ENCODE measurements around the gene LRRC41.

LRRC41 gene

GRCh38 chr1:46280092-46280491, 23.3 kb downstream of the LRRC41 start:
- Histone ChIP-seq H3K9me3 (ENCODE audit: control insufficient read depth, insufficient read depth, low read depth, low read length) (no peaks in the 10 kb centered on the region), H3K4me3 (ENCODE audit: low read depth, low read length) (no peak overlapping the region), H3K4me1 (ENCODE audit: control insufficient read depth, insufficient read depth, low read length) (no peaks in the 10 kb centered on the region), H3K36me3 (ENCODE audit: control insufficient read depth in 2 of 2, insufficient read depth in 1 of 2, low read length in 2 of 2) (peaks cover 22 to 100% of the 10 kb centered on the region in 2 experiments; a peak in 2 of 3 replicates), H3K27ac (ENCODE audit: extremely low read depth, low read depth, low read length) (no peak overlapping the region)
- ChIA-PET POLR2A (interaction anchor here (1.2 kb wide), 1 partner anchor 17 kb away, joined by 3 read pairs; no protein-coding TSS in a partner anchor), CTCF (no interaction called here)
- no peak for TF ChIP-seq GFI1B (tag by site-specific recombination; IDR thresholded peaks at IDR 0.05)
- no peak for TF ChIP-seq ZBTB44 (tag by site-specific recombination; IDR thresholded peaks at IDR 0.05)
- no peak for TF ChIP-seq ZNF560 (tag by site-specific recombination; IDR thresholded peaks at IDR 0.05; ENCODE audit: borderline replicate concordance)

- TF ChIP-seq ZNF664 (tag by site-specific recombination; IDR thresholded peaks at IDR 0.05) (no peak), ZNF585B (tag by site-specific recombination; IDR thresholded peaks at IDR 0.05) (no peak), ZBTB1 (tag by site-specific recombination; IDR thresholded peaks at IDR 0.05) (no peak), ZNF529 (tag by site-specific recombination; IDR thresholded peaks at IDR 0.05; ENCODE audit: insufficient replicate concordance) (no peak), ZNF404 (tag by site-specific recombination; IDR thresholded peaks at IDR 0.05) (no peak), ZNF239 (tag by site-specific recombination; IDR thresholded peaks at IDR 0.05) (no peak), ZNF19 (tag by site-specific recombination; IDR thresholded peaks at IDR 0.05; ENCODE audit: low read depth) (no peak), ZBTB17 (tag by site-specific recombination; IDR thresholded peaks at IDR 0.05) (no peak), ZNF654 (tag by site-specific recombination; IDR thresholded peaks at IDR 0.05; ENCODE audit: low read depth) (no peak), ZNF140 (tag by site-specific recombination; IDR thresholded peaks at IDR 0.05) (no peak), FEZF1 (tag by site-specific recombination; IDR thresholded peaks at IDR 0.05) (no peak), ZBTB21 (tag by site-specific recombination; IDR thresholded peaks at IDR 0.05) (no peak), ZNF423 (tag by site-specific recombination; IDR thresholded peaks at IDR 0.05) (no peak)
- CTCF ChIA-PET, result no interaction called here
- Histone ChIP-seq H3K4me3 (ENCODE audit: low read depth, low read length) (no peak overlapping the region), H3K9me3 (ENCODE audit: control insufficient read depth, insufficient read depth, low read depth, low read length) (no peaks in the 10 kb centered on the region), H3K4me1 (ENCODE audit: control insufficient read depth, insufficient read depth, low read length) (no peaks in the 10 kb centered on the region), H3K27ac (ENCODE audit: extremely low read depth, low read depth, low read length) (no peak overlapping the region), H3K36me3 (ENCODE audit: control insufficient read depth in 2 of 2, insufficient read depth in 1 of 2, low read length in 2 of 2) (peaks cover 31 to 100% of the 10 kb centered on the region in 2 experiments)
- POLR2A ChIA-PET, result no interaction called here
These were observed 24.6 kb downstream of the LRRC41 start for GRCh38 chr1:46278807-46279206.

- Histone ChIP-seq H3K4me1 (ENCODE audit: control insufficient read depth, insufficient read depth, low read length) (no peaks in the 10 kb centered on the region), H3K36me3 (ENCODE audit: control insufficient read depth in 2 of 2, insufficient read depth in 1 of 2, low read length in 2 of 2) (peaks cover 35 to 100% of the 10 kb centered on the region in 2 experiments), H3K4me3 (ENCODE audit: low read depth, low read length) (no peak overlapping the region), H3K9me3 (ENCODE audit: control insufficient read depth, insufficient read depth, low read depth, low read length) (no peaks in the 10 kb centered on the region), H3K27ac (ENCODE audit: extremely low read depth, low read depth, low read length) (no peak overlapping the region)
- peak; percentile 51 for TF ChIP-seq ZIC2 (tag by site-specific recombination; IDR thresholded peaks at IDR 0.05)
- TF ChIP-seq ZNF600 (tag by site-specific recombination; IDR thresholded peaks at IDR 0.05), result 0 out of 2 replicates have a peak, but pooled peaks have one; percentile 15
- no peak for TF ChIP-seq IKZF3 (tag by site-specific recombination; IDR thresholded peaks at IDR 0.05)
- no peak for TF ChIP-seq ZSCAN5A (tag by site-specific recombination; IDR thresholded peaks at IDR 0.05)
- ChIA-PET CTCF (interaction anchor here (0.6 to 1.4 kb wide), 4 partner anchors 8 to 169 kb away, joined by 3 to 4 read pairs (median 4); partner anchors contain the start of genes LRRC41 and UQCRH), POLR2A (interaction anchor here (0.5 to 2.0 kb wide), 3 partner anchors 18 to 59 kb away, joined by 4 to 8 read pairs (median 6); partner anchors contain the start of gene RAD54L)
These were observed 25.6 kb downstream of the LRRC41 start for GRCh38 chr1:46277658-46278373.

All from HEK293 (cell line).